GM18508 (cell line): ENCODE measurements around the gene CFAP69.
"Not testable (repeated sequence)": the region's sequence is repeated elsewhere in the genome, so short reads cannot be mapped to it uniquely, and the experiment has no call there.

ENCODE experiments used
- ATAC-seq: cut with Tn5 transposase; IDR thresholded peaks from one replicate; pipeline ENCODE4 v1.9.1; 2021; ENCODE audit warnings: moderate number of reproducible peaks; ENCODE audit not compliant: insufficient read depth, unreplicated experiment

Gene CFAP69

GRCh38 chr7:90326500-90326899, 81.5 kb downstream of the CFAP69 start:
- ATAC-seq, result no peak

- ATAC-seq, result no peak
Measured at GRCh38 chr7:90334193-90334843, 89.3 kb downstream of the CFAP69 start.

GRCh38 chr7:90334926-90335325, 90.0 kb downstream of the CFAP69 start:
- ATAC-seq, result not testable (repeated sequence)

- no peak for ATAC-seq
Measured at GRCh38 chr7:90337106-90337505, 92.1 kb downstream of the CFAP69 start.

- no peak for ATAC-seq
Measured at GRCh38 chr7:90345016-90345415, 100.0 kb downstream of the CFAP69 start.

GRCh38 chr7:90345595-90346335, 100.8 kb downstream of the CFAP69 start:
- ATAC-seq, result peak; percentile 1

GRCh38 chr7:90346336-90347125, 101.6 kb downstream of the CFAP69 start, which contains the start of gene GTPBP10:
TSS of gene GTPBP10 (plus strand) at chr7:90346716. CDS start at chr7:90346742, 26 bp downstream.
- ATAC-seq, result peak; percentile 89

- ATAC-seq, result no peak
Measured at GRCh38 chr7:90347759-90348158, 102.8 kb downstream of the CFAP69 start.

GRCh38 chr7:90349305-90349704, 104.3 kb downstream of the CFAP69 start:
- ATAC-seq, result no peak

- ATAC-seq, result not testable (repeated sequence)
Measured at GRCh38 chr7:90350032-90350431, 105.1 kb downstream of the CFAP69 start.

GRCh38 chr7:90351987-90352386, 107.0 kb downstream of the CFAP69 start:
- no peak for ATAC-seq
